GM12878 (cell line): ENCODE data around the gene CRELD2. TPM values are rescaled to one million over a fixed set of nuclear protein-coding genes. Genes with fewer than 3 reads are reported as not detected.

ENCODE experiments used
- ATF7 ChIP-seq: fragments of 450-650 bp; IDR thresholded peaks from 2 replicates; pipeline ENCODE4 v1.6.1; 2016; ENCODE audit warnings: low read depth, mild to moderate bottlenecking
- CEBPZ ChIP-seq: fragments of 150-350 bp; IDR thresholded peaks from 2 replicates; pipeline ENCODE4 v1.6.1; 2016; ENCODE audit warnings: low read depth, low read length
- E2F8 ChIP-seq: fragments of 450-650 bp; IDR thresholded peaks from 2 replicates; pipeline ENCODE4 v1.6.1; 2018; ENCODE audit warnings: mild to moderate bottlenecking, low read depth, moderate library complexity; ENCODE audit not compliant: partially characterized antibody
- ETV6 ChIP-seq, 2 experiments: fragments of 450-650 bp in 1 of 2; IDR thresholded peaks in 1 of 2; conservative IDR thresholded peaks in 1 of 2; 2 replicates each; pipeline ENCODE4 v1.6.1; 2014; ENCODE audit warnings: antibody characterized with exemption in 1 of 2, borderline replicate concordance in 1 of 2, low read depth in 1 of 2, mild to moderate bottlenecking in 1 of 2, moderate library complexity in 1 of 2
- IKZF1 ChIP-seq: fragments of 450-650 bp; conservative IDR thresholded peaks from 2 replicates; pipeline ENCODE4 v1.6.1; 2017; ENCODE audit warnings: antibody characterized with exemption, mild to moderate bottlenecking
- KDM1A ChIP-seq: fragments of 200-600 bp; sonication (generic); IDR thresholded peaks from 2 replicates; pipeline ENCODE4 v1.6.1; 2016; ENCODE audit warnings: borderline replicate concordance
- MTA3 ChIP-seq: IDR thresholded peaks from 2 replicates; pipeline ENCODE4 v1.6.1; 2012; ENCODE audit warnings: low read length, inconsistent platforms, borderline replicate concordance
- MXI1 ChIP-seq: fragments of 150-350 bp; IDR thresholded peaks from 2 replicates; pipeline ENCODE4 v1.6.1; 2011; ENCODE audit warnings: low read depth, mild to moderate bottlenecking, inconsistent platforms, low read length, improper control_type of control experiment
- NKRF ChIP-seq: fragments of 450-650 bp; conservative IDR thresholded peaks from 2 replicates; pipeline ENCODE4 v1.6.1; 2017; ENCODE audit warnings: mild to moderate bottlenecking, moderate library complexity
- NR2C1 ChIP-seq: fragments of 450-650 bp; IDR thresholded peaks from 2 replicates; pipeline ENCODE4 v1.6.1; 2017; ENCODE audit warnings: antibody characterized with exemption, mild to moderate bottlenecking, moderate library complexity
- PAX5 ChIP-seq: IDR thresholded peaks from 2 replicates; pipeline ENCODE4 v1.6.1; 2011; ENCODE audit warnings: low read depth, low read length, borderline replicate concordance
- PAX8 ChIP-seq: fragments of 450-650 bp; IDR thresholded peaks from 2 replicates; pipeline ENCODE4 v1.6.1; 2017; ENCODE audit warnings: mild to moderate bottlenecking, moderate library complexity
- POU2F2 ChIP-seq: IDR thresholded peaks from 3 replicates; pipeline ENCODE4 v1.6.1; 2011; ENCODE audit warnings: low read depth, mild to moderate bottlenecking, low read length, borderline replicate concordance
- RELB ChIP-seq: fragments of 450-650 bp; IDR thresholded peaks from 2 replicates; pipeline ENCODE4 v1.6.1; 2017; ENCODE audit warnings: low read depth, mild to moderate bottlenecking, moderate library complexity
- SUZ12 ChIP-seq: fragments of 200-600 bp; sonication (generic); IDR thresholded peaks from one replicate; pipeline ENCODE4 v1.6.1; 2018; ENCODE audit warnings: antibody characterized with exemption, mild to moderate bottlenecking; ENCODE audit not compliant: unreplicated experiment
- TARDBP ChIP-seq: IDR thresholded peaks from 2 replicates; pipeline ENCODE4 v1.6.1; 2016; ENCODE audit warnings: borderline replicate concordance
- TBL1XR1 ChIP-seq: IDR thresholded peaks from 2 replicates; pipeline ENCODE4 v1.6.1; 2012; ENCODE audit warnings: low read depth, low read length, improper control_type of control experiment
- USF2 ChIP-seq: IDR thresholded peaks from 2 replicates; pipeline ENCODE4 v1.6.1; 2011; ENCODE audit warnings: low read depth, low read length, improper control_type of control experiment, borderline replicate concordance
- YBX1 ChIP-seq: fragments of 450-650 bp; IDR thresholded peaks from 2 replicates; pipeline ENCODE4 v1.6.1; 2016; ENCODE audit warnings: antibody characterized with exemption
- ZNF384 ChIP-seq: IDR thresholded peaks from 2 replicates; pipeline ENCODE4 v1.6.1; 2012; ENCODE audit warnings: low read depth, mild to moderate bottlenecking, low read length, improper control_type of control experiment, borderline replicate concordance
- polyA plus RNA-seq, 11 experiments: library from polyadenylated mRNA; depleted of rRNA in 4 of 11; unstranded in 6 of 11; stranded (reverse) in 5 of 11; fragments of >200 nt; fragmentation: Nextera tagmentation in 4 of 11; fragmentation: Illumina TruSeq in 1 of 11; extraction: Ambion mirVana in 4 of 11; extraction: Trizol in 1 of 11; gene quantifications; 1 replicate in 1 of 11; 2 replicates in 10 of 11; pipeline versions ENCODE4 v1.2.1 to v1.2.3, GENCODE V29; 2011 to 2016; ENCODE audit warnings: inconsistent platforms in 2 of 11, missing spikeins in 2 of 11, low read depth in 1 of 11
- total RNA-seq, 4 experiments: library from RNA; depleted of rRNA in 3 of 4; stranded (reverse); fragments of >200 nt in 3 of 4; fragmentation: Illumina TruSeq in 1 of 4; extraction: Trizol in 1 of 4; gene quantifications; 2 replicates each; pipeline versions ENCODE4 v1.2.1 to v1.2.3, GENCODE V29; 2013 to 2021

Gene CRELD2
- total and polyA plus RNA-seq, 10 of the 15 experiments (the other 5 are each of a cell fraction or from before 2014, with no cell fraction given): 9.4 to 111 (median 25.9) TPM

- no peak for TF ChIP-seq USF2
- TF ChIP-seq KDM1A: no peak
- TF ChIP-seq ETV6 (conservative IDR thresholded peaks at IDR 0.05 in 1 of 2, IDR thresholded peaks at IDR 0.05 in 1 of 2; ENCODE audit: borderline replicate concordance in 1 of 2, low read depth in 1 of 2): peak in 1 of 2 experiments; percentile 38; a peak in 1 of 4 replicates
- TF ChIP-seq MXI1: no peak
- TF ChIP-seq IKZF1: peak; percentile 58
- TF ChIP-seq NKRF: no peak
- TF ChIP-seq TARDBP: no peak
- no peak for TF ChIP-seq NR2C1
- no peak for TF ChIP-seq MTA3
- 0 out of 2 replicates have a peak, but pooled peaks have one; percentile 16 for TF ChIP-seq ATF7
- TF ChIP-seq PAX5: no peak; the same call in 1 of the 2 replicates
- TF ChIP-seq PAX8: no peak
- no peak for TF ChIP-seq SUZ12
- no peak for TF ChIP-seq E2F8
- no peak for TF ChIP-seq ZNF384
- TF ChIP-seq CEBPZ: no peak
- no peak for TF ChIP-seq TBL1XR1
- no peak for TF ChIP-seq POU2F2
- TF ChIP-seq RELB: no peak
- TF ChIP-seq YBX1: no peak
Measured at GRCh38 chr22:49925525-49926128, 7.2 kb downstream of the CRELD2 start (continued).
